Measurements from ENCODE around the gene RAVER2. TPM values are rescaled to one million over a fixed set of nuclear protein-coding genes. Genes with fewer than 3 reads are reported as not detected.

Gene RAVER2
- polyA plus RNA-seq, 4 donors: 23.7 to 29.1 (median 28.5) TPM

- DNase-seq (ENCODE audit: low read depth in 4 of 4, low spot score in 3 of 4): no peak
Measured at GRCh38 chr1:64843675-64844074, 98.8 kb downstream of the RAVER2 start.

DNA sequence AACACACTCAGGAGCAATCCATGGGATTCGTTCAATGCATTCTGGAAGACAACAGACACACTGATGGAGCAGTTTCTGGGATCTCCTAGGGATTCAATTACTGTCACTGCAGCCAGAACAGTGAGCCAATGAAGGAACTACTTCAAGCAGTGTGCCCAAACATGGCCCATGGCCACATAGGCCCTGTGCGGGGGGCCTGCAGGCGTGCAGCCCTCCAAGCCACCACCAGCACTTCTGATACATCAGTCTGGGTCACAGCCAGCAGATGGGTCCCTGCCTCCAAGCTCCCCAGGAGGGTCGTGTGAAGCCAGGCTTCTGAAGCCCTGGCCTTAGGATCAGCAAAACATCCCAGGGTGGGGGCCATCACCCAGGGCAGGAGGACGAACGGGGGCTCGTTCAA lies 99.3 kb downstream of the RAVER2 start:
- no peak for DNase-seq (ENCODE audit: low read depth in 4 of 4, low spot score in 3 of 4)

DNA sequence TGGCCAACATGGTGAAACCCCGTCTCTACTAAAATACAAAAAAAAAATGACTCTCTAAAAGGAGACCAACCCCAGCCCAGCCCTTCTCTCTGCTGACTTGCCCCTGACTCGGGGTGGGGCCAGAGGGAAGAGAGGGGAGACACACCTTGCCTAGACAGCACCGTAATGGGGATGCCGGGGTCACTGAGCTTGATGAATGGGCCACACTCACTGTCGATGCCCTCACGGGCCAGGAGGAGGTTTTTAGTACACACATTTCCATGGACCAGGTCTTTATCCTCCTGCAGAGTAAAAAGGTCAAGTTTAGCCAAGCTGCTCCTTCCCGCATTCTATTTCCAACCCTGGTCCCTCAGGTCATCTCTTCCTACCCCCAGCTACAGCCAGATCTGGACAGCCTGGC lies 99.7 kb downstream of the RAVER2 start:
- no peak for DNase-seq (ENCODE audit: low read depth in 4 of 4, low spot score in 3 of 4)

DNA sequence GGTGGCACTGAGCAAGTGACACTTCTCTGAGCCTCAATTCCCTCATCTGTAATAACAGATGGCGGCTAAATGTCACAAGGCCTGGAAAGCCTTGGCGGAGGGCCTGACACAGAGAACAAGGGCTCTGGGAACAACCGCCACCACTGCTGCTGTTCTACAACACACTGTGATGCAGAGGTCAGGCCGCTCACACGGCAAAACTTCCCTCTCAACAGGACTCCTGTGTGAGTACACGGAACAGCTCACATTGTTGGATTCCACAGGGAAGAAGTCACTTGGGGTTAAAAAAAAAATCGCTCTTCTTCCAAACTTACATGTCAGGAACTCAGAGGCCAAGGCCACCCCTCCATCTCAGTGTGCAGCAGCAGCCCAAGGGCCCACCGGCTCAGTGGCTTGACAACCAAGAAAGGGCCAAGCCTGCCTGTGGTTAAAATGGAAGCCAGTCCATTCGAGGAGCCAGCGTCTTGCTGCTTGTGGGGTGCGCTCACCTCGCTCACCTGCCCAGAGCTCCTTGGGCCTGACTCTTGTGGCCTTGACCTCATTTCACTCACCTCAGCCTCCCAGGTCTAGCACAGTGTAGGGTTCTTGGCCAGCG lies 101.1 kb downstream of the RAVER2 start:
- DNase-seq (ENCODE audit: low read depth in 4 of 4, low spot score in 3 of 4): no peak

GRCh38 chr1:64846573-64847430 lies 101.9 kb downstream of the RAVER2 start:
- DNase-seq (ENCODE audit: low read depth in 4 of 4, low spot score in 3 of 4): no peak

- DNase-seq (ENCODE audit: low read depth in 4 of 4, low spot score in 3 of 4): no peak
Measured at GRCh38 chr1:64847666-64848065, 102.8 kb downstream of the RAVER2 start.

GRCh38 chr1:64848136-64848535 lies 103.3 kb downstream of the RAVER2 start:
- no peak for DNase-seq (ENCODE audit: low read depth in 4 of 4, low spot score in 3 of 4)

DNA sequence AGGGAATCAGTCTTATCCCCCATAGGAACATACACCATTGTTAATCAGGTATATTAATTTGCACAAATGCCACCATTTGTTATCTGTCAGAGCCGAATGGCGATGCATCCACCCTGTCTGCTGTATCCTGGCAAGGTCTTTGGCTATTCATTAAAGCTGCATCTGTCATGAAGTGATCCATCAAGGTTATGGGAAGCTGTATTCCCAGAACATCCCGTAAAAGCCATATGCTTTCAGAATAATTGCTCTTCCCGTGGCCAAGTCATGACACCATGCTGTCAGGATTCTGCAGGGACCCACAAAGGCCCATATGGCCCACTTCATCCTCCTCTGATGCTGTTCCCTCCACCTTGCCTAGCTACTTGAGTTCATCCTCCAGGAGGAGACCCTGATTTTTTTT lies 103.9 kb downstream of the RAVER2 start:
- no peak for DNase-seq (ENCODE audit: low read depth in 4 of 4, low spot score in 3 of 4)

- no peak for DNase-seq (ENCODE audit: low read depth in 4 of 4, low spot score in 3 of 4)
Measured at GRCh38 chr1:64849942-64850341, 105.1 kb downstream of the RAVER2 start.

- no peak for DNase-seq (ENCODE audit: low read depth in 4 of 4, low spot score in 3 of 4)
Measured at GRCh38 chr1:64850846-64851245, 106.0 kb downstream of the RAVER2 start.

- DNase-seq (ENCODE audit: low read depth in 4 of 4, low spot score in 3 of 4): no peak
Measured at GRCh38 chr1:64851664-64852063, 106.8 kb downstream of the RAVER2 start.

DNA sequence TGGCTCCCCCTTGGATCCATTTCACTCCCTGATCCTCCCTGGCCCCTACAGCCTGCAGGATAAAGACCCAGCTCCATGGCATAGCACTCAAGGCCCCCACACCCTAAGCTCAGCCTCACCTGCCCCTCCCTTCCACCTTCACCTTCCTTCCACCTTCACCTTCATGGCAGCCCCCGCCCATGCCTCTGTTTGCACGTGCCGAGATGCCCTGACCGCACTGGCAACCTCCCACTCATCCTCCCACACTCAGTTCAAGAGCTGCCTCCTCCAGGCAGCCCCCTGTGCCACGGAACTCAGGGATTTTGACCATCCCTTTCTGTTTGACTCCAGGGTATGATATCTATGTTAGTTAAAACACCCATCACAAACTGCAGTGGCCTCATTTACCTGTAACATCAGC lies 109.8 kb downstream of the RAVER2 start:
- DNase-seq (ENCODE audit: low read depth in 4 of 4, low spot score in 3 of 4): no peak

GRCh38 chr1:64855557-64855956 lies 110.7 kb downstream of the RAVER2 start:
- no peak for DNase-seq (ENCODE audit: low read depth in 4 of 4, low spot score in 3 of 4)

GRCh38 chr1:64856553-64856952 lies 111.7 kb downstream of the RAVER2 start:
- DNase-seq (ENCODE audit: low read depth in 4 of 4, low spot score in 3 of 4): no peak

DNA sequence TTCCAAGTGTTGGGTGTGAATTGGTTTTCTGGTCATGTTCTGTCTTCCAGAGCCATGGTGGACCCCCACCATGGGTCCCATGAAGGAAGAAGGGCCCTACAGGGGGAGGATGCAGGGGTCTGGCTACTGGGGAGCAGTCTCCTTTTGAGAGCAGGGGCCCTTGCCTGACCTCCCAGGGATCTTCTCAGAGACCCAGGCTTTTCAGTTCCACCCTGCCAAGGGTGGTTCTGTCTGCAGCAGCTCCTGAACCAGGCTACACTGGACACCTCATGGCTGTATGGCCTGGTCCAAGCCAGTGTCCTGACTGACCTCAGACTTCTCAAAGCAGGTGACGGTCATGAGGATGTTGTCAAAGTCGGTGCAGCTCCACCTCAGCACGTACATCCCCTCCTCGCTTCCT lies 112.5 kb downstream of the RAVER2 start:
- DNase-seq (ENCODE audit: low read depth in 4 of 4, low spot score in 3 of 4): no peak

- DNase-seq (ENCODE audit: low read depth in 4 of 4, low spot score in 3 of 4): no peak
Measured at GRCh38 chr1:64861611-64862010, 116.7 kb downstream of the RAVER2 start.

DNA sequence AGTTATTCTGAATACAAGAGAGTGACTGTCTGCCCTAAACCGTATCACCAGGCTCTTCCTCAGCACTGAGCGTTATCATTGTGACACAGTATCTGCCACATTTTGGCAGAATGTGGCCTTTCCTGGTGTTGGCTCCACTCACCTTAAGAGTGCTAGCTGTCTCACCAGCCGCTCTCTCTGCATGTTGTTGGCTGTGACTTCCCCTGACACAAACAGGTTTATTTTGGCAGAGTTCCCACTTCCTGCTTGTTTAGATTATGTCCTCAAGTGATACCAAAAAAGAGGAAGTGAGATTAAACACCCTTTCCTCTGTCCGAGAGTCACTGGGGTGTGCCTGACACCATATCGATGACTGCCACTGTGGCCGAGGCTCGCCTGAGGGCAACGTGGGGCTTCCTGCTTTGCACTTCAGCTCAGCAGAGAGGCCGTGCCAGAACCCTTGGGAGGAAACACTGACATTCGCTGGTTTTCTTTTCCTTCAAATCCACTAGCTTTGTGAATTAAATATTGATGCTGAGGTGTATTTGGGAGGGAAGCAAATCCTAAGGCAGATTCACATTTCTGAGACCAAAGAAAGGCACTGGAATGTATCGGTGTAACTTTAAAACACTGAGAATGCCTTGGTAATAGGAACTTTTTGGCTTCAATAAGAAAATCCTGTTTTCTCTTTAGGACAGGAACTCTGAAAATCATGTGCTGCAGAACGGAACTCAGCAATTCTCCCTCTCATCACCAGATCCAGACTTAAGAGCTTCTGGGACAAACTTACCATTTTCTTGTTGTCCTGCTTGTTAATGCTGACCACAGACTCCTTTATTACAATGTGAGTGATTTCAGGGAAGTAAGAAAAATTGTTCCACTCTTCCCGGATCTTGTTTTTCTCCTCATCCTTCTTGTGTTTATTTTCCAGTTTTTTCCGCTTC lies 119.4 kb downstream of the RAVER2 start:
- peak in 3 of 4 donors; percentile 7 to 31 (median 14) for DNase-seq (ENCODE audit: low read depth in 4 of 4, low spot score in 3 of 4)

DNA sequence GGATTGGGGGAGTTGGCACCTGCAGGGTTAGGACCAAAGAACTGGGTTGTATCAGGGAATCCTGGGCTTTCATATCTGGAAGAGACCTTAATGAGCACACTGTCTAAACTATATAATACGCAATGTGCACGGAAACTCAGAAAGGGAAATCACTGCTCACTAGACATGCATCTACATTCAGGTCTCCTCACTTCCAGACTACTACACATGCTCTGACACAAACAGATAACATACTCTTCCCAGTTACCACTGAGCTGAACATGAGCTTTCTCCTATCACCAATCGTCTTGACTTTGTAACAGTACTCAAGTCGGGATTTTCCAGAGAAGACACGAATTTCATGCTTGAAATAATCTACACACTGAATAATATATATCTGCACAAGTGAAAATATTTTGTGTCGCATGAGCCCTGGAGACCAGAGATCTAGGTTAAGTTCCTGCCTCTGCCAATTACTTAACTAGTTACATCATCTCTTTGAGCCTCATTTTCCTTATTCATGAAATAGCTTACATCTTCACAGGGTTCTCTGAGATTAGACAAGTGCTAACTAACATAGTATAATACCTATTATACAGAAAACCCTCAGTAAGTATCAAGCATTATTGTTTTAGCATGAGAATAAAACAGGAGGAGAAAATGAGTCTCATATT lies 120.4 kb downstream of the RAVER2 start:
- no peak for DNase-seq (ENCODE audit: low read depth in 4 of 4, low spot score in 3 of 4)

DNA sequence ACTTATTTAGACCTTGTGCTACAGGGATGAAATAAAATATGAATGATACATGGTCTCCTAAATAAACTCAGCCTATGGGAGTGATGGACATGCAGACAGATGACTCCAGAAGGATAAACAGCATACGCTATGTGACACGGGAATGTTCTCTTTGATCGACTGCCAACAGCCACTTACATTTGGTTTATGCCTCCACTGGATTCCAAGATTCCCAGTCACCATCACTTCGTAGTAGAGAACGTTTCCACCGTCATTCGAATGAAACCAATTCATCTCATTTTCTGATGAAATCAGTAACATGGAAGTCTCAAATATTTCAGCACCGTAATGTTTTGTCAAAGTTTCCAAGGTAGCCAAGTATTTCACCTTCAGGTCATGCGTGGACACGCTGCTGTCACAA lies 121.8 kb downstream of the RAVER2 start:
- DNase-seq (ENCODE audit: low read depth in 4 of 4, low spot score in 3 of 4): no peak

DNA sequence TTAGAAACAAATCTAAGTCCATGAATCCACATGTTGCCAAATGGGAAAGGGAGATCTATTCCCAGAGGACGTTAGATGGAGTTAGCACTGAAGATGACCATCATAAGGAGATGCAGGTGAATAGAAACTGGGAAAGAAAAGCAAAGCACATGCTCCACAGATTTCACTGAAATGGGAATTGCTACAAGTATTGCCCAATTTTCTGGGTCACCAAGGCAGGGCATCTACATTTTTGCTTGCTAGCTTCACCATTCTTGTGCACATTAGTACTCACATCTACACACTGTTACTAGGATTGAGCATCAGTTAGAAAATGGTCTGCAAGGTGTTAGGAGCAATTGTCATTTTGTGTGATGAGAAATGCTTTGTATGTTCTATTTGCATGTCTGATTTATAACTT lies 122.4 kb downstream of the RAVER2 start:
- DNase-seq (ENCODE audit: low read depth in 4 of 4, low spot score in 3 of 4): no peak

DNA sequence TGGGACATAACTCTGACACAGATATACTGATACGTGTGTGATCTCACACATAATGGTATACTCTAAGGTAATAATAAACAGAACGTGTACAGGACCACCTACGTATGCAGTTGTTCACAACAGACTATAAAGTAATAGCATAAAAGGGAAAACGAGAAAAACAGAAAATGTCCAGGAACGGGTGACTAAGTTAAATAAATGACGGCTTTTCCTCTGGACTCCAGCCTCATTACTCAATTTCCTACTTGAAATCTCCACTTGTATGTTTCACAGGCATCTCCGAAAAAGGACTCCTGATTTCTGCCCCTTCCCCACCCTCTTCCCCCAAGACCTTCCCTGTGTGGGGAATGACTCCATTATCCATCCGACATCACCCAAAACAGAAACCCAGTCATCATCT lies 126.4 kb downstream of the RAVER2 start:
- DNase-seq (ENCODE audit: low read depth in 4 of 4, low spot score in 3 of 4): no peak

Measured in right renal pelvis (tissue), 4 donors.